Inflammatory macrophage treated with lipopolysaccharide for 1 hour (primary cell): Measurements from ENCODE around the gene GRHL1.

Experiments
- DNase-seq, 2 donors: peaks; one replicate each; pipeline ENCODE4 v3.0.0-alpha.2; 2020 to 2022

The GRHL1 gene

DNA sequence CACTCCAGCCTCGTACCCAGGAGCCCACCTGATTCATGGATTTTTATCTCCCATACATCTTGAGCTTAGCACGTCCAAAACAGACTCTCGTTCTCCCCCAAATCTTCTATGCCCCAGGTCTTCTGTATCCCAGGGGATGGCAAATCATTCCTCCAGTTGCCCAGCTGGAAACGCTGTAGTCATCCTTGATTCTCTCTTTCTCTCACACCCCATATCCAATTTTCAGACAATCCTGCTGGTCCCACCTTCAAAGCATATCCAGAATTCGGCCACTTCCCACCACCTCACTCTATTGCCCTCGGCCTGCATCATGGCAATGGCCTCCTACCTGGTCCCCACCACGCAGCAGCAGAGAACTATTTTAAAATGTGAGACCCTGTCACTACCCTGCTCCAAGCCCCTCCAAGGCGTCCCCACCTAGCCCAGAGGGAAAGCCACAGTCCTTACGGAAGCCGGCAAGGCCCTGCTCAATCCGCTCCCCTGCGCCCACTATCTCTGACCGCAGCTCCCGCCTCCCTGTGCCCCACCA lies 1.4 kb upstream of the GRHL1 start:
- no peak for DNase-seq

DNA sequence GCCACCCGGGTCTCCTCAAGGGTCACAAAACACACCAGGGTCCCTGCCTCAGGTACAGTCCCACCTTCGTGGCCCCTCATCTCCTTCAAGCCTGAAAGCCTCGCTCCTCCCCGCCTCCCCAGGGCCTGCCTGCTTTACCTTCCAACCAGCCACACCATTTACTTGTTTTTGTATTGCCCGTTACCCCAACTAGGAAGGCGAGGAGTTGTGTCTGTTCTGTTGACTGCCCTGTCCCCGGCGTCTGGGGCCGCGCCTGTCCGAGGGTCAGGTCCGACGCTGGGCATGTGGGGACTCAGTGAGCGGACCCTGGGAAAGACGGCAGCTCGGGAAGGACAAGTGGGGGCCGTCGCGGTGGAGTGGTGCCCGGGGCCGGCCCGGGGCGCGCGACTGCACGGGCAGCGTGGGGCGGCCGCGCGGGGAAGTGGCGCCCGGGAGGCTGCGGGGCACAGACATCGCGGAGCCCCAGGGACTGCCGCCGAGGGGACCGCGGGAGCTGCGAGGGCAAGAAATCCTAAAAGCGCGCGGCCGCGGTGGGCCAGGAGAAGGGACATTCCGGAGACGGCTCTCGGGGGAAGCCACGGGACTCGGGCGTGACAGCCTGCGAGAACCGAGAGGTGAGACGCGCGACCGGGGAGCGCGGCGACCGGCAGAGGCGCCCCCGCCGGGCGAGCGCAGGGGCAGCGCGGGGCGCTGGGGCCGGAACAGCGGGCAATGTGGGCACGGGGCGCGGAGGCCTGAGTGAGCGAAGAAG lies 797 bp upstream of the GRHL1 start:
- DNase-seq = peak; percentile 38 to 49

DNA sequence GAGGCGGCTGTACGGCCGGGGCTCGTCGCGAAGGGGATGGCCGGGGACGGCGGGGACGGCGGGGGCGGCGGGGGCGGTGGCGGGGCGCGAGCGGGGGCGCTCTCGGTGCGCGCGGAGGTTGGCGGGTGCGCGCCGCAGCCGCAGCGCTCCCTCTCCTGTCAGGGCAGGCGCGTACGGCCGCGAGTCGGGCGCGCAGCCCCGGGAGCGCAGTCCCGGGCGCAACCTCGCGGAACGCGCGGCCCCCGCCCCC lies 296 bp upstream of the GRHL1 start:
- DNase-seq = no peak

DNA sequence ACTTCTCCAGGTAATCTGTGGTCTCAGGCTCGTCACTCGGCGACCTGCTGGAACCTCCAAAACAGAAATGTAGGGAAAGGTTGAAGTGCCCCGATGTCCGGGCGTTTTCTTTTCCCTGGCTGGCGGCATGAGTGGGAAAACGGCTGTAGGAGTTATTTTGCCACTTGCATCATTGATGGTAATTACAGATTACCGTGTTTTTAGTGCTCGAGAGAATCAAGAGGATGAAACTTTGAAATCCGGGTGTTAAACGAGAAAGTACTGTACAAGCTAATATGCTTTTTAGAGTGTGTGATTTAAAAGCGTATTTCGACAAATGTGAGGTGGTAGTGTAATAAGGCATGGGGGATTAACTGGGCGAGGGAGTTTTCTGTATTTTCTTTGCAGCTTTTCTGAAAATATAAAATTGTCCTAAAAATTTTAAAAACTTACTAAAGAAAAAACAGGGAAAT lies 819 bp downstream of the GRHL1 start:
- no peak for DNase-seq

DNA sequence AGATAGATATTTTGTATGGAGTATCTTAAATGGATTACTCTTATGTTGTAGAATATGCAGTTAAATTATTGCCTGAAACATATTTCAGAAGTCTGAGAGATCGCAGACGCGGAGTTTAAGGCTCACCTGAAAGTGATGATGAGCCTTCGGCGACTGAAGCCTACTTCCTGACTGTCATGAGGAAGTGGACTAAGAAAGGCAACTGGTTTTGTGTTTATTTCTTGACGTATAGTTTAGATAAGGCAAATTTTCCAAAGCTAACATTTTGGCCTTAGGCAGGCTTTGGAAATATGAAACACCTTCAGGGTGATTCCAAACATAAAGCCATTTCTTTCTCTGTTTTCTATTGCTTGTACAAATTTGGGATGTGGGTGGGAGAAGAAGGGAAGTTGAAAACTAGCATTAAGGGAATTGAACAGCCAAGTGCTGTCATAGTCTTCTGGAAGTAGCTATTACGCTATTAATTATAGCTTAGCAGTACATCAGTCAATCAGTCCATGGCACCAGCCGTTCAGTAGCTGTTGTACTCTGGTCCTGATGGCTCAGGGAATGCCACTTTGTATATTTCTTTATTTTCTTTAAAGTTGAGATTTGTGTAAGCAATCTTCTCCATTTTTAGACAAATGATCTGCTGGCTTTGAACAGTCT lies 1.5 kb downstream of the GRHL1 start:
- DNase-seq = no peak

DNA sequence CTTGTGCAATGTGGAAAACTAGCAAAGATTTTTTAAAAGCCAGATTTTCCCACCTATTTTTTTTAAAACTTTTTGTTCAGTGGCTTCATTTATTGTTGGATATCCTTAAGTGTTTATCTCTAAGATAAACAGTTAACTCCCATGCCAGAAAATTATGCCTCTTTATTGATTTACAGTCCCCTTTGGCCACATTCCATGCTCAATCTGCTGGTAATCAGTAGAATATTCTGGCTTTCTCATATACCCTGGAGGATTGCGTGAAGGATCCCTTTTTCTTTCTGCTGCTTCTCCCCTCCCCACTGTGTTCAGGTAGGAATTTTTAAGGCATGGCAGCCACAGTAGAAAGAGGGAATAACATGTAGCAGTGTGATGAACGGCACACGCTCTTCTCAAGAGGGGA lies 2.6 kb downstream of the GRHL1 start:
- DNase-seq = no peak

DNA sequence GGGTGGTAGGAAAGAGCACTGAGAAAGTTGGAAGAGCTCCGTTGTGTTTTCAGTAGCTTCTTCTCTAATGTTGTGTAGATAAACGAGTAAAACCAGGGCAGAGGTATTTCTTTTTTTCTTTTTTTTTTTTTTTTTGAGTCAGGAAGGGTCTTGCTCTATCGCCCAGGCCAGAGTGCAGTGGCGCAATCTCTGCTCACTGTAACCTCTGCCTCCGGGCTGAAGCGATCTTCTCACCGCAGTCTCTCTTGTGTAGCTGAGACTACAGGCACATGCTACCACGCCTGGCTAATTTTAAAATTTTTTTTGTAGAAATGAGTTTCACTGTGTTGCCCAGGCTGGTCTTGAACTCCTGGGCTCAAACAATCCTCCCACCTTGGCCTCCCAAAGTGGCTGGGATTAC lies 6.6 kb downstream of the GRHL1 start:
- no peak for DNase-seq

DNA sequence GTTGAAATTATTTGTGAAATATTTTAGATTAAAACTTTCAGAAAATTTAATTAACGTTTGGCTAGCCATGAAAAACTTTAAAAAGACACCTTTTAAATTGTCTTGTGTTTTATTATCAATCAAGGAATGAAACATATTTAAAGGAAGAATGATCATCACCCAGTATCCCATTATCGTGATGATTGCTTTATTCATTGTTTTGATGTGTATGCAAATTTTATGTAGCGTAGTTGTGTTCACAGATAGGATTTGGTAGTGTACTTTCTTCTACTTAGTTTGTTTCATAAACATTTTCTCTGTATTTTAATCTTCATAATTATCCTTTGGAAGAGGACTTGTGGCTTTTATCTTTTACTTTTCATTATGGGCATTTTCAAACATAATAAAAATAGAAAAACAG lies 7.8 kb downstream of the GRHL1 start:
- no peak for DNase-seq

DNA sequence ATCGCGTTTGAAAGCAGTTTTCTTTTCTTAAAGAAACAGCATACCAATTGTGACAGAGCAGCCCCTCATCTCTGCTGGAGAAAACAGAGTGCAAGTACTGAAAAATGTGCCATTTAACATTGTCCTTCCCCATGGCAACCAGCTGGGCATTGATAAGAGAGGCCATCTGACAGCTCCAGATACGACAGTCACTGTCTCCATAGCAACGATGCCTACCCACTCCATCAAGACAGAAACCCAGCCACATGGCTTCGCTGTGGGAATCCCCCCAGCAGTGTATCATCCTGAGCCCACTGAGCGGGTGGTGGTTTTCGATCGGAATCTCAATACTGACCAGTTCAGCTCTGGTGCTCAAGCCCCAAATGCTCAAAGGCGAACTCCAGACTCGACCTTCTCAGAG lies 9.5 kb downstream of the GRHL1 start:
- DNase-seq = no peak

DNA sequence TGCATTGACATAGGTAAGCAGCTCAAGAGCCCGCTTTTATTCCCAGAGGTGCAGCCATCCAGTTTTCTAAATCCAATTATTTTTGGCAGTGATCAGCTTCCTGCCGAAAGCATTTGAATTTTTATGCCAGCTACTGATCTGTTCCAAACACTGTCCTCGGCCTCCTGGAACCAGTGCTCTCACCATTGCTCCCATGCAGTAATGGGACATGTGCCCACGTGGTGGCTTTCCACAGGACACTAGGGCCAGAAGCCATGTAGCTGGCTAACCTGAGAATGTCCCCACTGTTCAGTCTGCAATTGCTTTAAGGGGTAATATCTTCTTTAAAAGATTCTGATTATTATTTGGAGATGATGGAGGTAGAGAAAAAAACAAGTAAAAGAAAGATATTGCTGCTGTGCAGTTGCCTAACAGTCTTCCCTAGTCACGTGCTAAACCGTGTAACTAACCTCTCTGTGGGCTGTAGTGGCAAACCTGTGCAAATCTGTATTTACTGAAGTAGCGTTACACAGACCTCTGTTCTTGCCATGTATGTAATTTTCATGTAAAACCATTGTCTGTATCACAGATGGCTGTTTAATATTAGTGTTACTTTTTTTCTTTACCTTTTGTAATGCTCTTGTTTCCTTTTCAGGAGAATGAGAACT lies 13.0 kb downstream of the GRHL1 start:
- no peak for DNase-seq

DNA sequence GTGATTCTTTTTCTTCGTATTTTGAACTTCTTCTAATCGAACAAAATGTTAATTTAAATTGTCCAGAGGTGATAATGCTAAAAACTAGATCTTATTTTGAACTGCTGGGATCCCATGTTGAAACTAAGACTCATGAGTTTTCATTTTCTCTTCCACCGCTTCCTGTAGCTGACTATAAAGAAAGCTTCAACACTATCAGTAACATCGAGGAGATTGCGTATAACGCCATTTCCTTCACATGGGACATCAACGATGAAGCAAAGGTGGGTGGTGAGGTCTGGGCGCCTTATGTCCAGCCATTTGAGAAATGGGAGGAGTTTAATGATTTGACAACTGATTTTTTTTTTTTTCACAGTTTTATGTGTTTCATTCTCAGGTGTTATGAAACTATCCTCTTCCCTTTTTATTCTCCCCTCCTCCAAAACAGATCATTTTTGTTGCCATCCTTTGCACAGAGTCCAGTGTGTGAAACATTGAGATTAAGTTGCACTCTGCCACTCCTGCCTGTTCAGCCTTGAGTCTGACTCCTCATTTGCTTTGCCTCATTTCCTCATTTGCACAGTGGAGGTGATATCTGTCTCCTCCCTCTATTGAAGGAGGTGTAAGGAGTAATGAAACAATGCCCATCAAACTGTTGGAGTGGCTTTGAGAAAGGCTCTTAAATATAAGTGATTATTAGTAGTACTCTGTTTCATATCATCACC lies 13.8 kb downstream of the GRHL1 start:
- no peak for DNase-seq

DNA sequence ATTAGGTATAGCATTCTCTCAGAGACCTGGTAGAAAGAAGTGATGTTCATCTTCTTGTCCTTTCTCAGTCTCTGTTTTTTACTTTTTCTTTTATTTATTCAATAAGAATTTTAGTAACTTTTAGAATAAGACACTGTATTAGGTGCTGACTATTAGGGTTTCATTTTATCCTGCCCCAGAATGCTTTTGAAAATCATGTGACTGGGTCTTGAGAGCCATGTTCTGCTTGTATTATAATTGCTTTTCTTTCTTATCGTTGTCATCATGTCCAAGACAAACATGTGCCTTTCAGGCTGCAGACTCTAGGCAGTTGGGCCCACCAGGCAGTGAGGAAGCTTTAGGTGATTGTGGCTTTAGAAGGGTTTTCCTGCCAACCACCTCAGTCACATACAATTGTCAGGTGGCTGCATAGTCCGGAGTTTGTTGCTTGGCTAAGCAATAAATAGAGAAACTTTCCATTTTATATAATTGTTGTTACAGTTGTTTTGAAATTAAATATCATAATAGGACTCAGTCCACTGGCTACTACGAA lies 15.1 kb downstream of the GRHL1 start:
- no peak for DNase-seq

DNA sequence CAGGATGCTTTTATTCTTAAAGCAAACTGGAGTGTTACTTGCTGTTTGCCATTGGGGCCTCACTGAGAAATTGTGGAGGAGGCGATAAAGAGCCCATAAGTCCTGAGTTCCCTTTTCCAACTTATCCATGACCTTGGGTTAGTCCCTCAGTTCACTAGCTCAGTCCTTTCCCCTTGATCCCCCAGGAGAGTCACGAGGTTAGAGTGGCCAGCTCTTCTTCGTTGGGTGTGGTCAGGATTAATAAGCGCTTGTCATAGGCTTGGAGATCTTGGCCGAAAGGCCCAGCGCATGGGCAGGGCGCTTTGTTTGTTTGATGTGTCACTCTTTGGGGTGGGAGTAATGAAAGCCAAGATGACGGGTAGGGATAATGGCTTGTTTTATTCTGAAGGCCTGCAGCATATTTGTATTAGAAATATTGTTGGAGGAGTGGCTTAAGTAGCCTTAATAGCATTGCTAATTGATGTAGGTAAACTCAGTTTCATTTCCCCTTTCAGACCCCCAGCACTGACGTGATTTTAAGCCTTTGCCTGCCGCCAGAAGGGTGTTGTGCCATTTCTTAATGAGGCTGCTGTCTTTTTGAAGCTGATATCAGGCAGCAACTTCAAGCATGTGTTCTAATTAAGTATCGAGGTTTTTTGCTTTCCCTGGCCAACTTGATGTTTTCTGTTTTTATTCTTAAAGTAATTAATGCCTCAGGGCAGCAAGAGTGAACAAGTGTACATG lies 15.7 kb downstream of the GRHL1 start:
- no peak for DNase-seq

DNA sequence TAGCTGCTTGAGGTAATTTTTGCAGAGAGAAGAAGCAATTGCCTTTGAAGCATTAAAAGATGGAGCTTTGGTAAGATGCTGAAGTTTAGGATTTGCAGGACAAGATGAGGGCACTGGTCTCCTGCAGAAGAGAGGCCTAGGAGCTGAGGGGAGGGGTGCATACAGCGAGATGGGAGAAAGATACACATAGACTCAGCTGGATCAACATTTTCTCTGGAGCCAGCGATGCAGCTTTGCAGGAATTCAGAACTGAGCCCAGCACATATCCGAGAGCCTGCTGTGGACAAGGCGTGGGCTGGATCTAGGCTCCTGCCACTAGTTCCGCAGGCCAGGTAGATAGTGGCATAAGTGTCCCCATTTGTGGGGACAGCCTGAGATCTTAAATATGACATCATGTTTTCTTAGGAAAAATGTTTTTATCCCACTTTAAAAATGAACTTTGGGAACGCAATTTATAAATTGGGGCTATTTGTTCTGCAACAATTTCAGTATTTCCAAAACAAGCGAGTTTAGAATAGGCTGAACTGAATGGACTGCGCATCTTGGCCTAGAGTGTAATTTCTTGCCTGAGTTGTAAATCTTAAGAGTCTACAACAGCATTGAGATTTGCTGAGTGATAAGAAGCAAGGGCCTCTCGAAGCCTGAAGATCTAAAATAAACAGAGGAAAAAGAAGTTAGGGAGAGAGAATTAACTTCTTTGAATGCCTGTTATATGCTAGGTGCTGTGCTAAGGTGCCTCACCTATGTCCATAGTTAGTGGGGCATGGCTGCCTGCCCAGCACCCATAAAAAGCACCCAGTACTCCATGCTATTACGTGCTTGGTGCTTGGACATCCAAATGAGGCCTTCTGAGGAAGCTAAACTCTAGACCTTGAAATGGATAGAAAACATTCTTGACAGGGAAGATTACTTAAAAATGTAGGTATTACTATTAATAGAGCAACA lies 17.3 kb downstream of the GRHL1 start:
- DNase-seq = no peak

DNA sequence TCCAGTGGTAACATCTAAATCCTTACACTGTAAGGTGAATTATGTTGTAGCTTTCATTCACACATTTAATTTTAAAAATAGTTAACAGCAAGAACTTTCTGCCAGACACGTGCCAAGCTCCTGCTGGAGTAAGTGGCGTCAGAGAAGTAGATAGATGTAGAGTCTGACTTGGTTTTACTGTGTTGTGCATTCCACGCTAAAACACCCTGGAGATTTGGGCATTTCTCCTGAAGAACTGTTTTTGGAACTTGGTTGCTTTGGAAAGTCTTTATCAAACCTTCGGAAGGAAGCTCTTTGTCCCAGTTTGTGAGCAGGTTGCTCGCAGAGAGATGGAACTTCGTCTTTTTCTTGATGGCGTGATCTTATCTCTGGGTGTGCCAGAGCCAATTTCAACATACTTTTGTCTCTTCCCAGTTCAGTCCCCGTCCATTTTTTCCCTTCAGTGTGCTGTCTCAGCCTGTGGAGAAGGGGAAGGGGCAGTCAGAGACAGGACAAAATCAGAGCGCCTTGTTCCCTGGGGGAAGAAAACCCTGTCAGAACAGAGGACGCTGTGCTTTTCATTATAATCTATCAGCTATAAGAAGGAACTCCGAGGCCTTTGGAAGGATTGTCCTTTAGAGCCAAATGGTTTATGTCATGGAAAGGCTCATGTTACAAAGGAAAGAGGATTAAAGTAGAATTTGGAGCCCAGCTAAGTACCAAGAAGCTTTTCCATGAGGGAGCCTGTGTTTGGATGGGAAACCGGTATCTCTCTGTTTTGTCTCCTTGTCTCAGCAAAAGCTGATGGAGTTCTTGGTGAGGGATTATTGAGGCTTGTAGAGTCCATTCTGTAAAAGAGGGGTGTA lies 18.9 kb downstream of the GRHL1 start:
- DNase-seq = no peak

DNA sequence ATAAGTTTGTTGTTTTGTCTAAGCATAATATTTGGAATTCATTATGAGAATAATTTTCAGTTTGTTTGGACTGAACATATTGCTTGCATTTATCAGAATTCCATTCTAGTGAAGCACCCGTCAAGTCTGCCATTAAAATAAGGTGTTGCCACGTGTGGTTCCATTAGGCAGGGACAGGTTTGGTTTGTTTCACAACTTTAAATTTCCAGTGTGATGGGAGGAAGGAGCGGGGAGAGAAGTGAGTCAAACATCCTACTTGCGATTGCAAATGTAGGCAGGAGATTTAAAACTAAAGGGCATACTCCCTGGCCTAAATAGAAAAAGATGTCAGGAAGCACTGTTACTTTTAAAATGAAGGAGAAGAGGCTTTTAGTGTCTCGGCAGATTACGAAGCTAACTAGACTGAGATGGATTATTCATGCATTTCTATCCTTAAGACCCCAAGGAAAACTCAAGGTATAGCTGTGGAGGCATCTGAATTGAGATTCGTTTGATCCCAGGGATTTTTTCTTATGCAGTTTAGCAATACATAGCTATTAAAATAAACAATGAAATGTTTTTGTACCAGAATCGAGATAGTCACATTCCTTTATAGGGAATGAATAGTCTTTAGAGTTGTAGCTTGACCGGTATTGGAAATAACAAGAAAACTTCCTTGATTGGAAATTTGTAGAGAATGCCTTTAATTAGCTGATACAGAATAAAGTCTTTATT lies 19.8 kb downstream of the GRHL1 start:
- DNase-seq = no peak

DNA sequence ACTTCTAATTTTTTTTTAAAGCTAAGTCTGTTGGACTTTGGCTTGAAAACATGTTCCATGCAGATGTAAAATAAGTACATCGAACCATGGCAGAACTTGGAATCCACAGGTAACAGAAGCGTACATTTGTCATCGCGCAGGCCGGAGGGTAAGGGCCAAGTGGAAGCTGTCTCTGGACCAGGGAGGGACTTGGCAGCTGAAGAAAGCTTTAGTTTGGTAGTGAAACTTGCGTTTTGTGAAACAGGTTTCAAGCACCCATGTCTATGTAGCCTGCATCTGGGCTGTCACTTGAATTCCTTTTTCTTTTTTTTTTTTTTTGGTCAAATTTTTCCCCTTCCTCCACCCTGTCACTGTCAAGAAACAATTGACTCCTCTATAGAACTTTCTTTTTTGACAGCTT lies 20.4 kb downstream of the GRHL1 start:
- no peak for DNase-seq

DNA sequence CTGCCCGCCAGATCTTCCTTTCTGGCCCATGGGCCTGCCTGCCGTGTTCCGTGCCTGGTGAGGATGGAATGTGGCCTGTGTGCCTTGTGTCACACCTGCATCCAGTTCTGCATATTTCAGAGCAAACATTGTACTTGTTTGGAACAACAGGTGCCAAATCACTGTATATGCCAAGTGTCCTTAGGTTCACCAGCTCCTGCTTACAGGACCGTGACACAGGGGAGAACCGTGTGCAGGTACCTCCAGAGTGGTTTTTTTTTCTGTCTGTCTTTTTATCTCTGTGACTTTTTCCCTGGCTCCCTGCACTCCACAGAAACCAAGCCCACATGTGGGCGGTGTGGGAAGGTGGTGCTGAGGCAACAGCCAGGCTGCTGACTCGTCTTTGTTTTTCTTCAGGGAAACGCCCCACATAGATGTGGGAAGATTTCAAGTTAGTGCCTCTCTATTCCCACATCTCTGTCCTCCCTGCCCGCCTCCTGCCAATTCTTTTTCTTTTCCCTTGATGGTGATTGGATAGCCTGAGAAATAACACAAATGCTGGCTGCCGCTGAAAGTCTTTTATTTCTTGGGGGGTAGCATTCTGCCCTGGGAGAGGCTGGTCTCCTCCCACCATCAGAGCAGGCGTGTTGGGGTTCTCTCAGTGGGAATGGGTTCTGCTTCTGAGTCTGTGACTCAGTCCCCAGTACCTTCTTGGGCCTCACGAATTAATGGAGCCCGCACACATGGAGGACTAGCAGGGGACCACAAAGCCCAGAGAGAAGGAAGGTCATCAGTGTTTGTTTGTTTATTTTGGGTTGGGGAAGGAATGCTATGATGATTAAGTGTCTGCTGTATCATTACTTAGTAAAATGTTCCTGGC lies 21.4 kb downstream of the GRHL1 start:
- peak; percentile 66 to 73 for DNase-seq

DNA sequence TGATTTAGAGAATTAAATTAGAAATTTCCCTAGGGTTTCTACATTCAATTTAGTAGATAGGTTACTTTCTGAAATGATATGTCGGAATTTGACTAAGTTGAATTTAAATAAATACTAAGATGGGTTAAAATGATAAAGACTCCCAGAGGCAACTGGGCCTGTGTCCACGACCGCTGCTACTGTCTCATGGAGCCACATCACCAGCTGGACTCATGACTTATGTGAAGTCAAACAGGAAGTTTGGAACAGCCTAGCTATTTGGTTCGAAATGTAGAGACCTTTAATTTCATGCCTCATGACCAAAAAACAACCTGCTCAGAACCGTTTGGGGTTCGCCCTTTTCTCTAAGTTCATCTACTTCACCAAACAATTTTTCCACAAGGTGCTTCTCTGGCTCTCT lies 22.2 kb downstream of the GRHL1 start:
- DNase-seq = no peak
